ENCODE measurements around the gene RUNDC3A. TPM values are rescaled to one million over a fixed set of nuclear protein-coding genes. Genes with fewer than 3 reads are reported as not detected.
A peak's percentile ranks its signal among the peaks of the same experiment; 100 is the strongest.
"Not testable (repeated sequence)": the region's sequence is repeated elsewhere in the genome, so short reads cannot be mapped to it uniquely, and the experiment has no call there.

Gene RUNDC3A
- total RNA-seq, 1 donor from 2014 or later: 0.58 TPM

GRCh38 chr17:44326861-44327444, 18.6 kb downstream of the RUNDC3A start:
- Histone ChIP-seq H3F3A (ENCODE audit: low read depth) (peaks cover 34% of the 10 kb centered on the region), H4K20me1 (ENCODE audit: low read depth) (peaks cover 17% of the 10 kb centered on the region), H3K36me3 (no peaks in the 10 kb centered on the region), H3K27me3 (peaks cover 19% of the 10 kb centered on the region), H3K27ac (no peak overlapping the region), H3K9ac (no peak overlapping the region), H3K79me2 (ENCODE audit: low read depth) (peaks cover 23% of the 10 kb centered on the region), H3K4me1 (peaks cover 4% of the 10 kb centered on the region), H3K9me3 (ENCODE audit: low read depth) (no peaks in the 10 kb centered on the region), H3K4me3 (no peak overlapping the region), H2AFZ (replicated peaks) (no peak overlapping the region), H3K4me2 (peak overlapping the region; percentile 41)
- peak overlapping the region; percentile 73 for H3K4me3 Mint-ChIP-seq
- no peak overlapping the region for H3K27ac Mint-ChIP-seq
- peaks cover 4% of the 10 kb centered on the region for H3K27me3 Mint-ChIP-seq (ENCODE audit: insufficient read depth, low read depth)
- TF ChIP-seq EZH2 (IDR thresholded peaks at IDR 0.05): no peak
- no peak for TF ChIP-seq CTCF (IDR thresholded peaks at IDR 0.05)
- TF ChIP-seq EZH2phosphoT487 (IDR thresholded peaks at IDR 0.05): no peak
- H3K36me3 Mint-ChIP-seq: no peaks in the 10 kb centered on the region
- peaks cover 14% of the 10 kb centered on the region for H3K4me1 Mint-ChIP-seq
- H3K9me3 Mint-ChIP-seq: no peaks in the 10 kb centered on the region
- DNase-seq (ENCODE audit: low spot score): peak; percentile 97

DNA sequence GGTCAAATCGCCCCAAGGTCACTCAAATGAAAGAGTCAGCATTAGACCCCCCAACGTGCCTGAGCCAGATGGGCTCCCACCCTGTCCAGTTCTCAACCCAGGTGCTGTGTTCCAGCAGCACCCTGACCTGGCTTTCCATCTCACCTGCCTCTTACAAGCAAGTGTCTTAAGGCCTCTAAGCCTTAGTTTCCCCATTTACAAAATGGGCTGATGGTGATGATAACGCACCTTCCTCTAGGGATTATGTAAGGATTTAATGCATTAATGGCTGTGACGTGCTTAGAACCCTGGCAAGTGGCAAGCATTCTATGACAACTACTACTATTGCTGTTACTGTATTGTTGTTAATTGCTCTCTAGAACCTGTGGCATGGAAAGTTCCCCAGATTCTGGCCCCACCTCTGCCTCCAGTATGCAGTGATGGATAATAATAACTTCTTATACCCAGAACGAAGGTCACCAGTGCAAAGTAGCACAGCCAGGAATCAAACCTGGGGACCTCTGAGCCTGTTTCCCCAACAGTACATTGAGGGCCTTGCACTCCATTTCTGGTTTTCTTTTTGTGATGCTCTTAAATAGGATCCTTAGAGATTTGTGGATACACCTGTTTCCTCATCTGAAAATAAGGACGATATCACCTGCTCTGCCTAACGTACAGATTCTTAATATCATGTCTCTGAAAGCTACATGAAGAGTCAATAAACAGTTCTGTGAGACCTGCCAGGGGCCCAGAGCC, 19.5 kb downstream of the RUNDC3A start:
- no peak overlapping the region for H3K4me3 ChIP-seq
- no peaks in the 10 kb centered on the region for H3K9me3 ChIP-seq (ENCODE audit: low read depth)
- no peaks in the 10 kb centered on the region for H3K36me3 ChIP-seq
- H3K9me3 Mint-ChIP-seq: no peaks in the 10 kb centered on the region
- H3K27ac ChIP-seq: no peak overlapping the region
- H3K4me2 ChIP-seq: no peak overlapping the region
- peaks cover 4% of the 10 kb centered on the region for H3K4me1 ChIP-seq
- H3K36me3 Mint-ChIP-seq: no peaks in the 10 kb centered on the region
- no peak for DNase-seq (ENCODE audit: low spot score)
- no peak overlapping the region for H3K9ac ChIP-seq
- peaks cover 19% of the 10 kb centered on the region for H3K27me3 ChIP-seq
- H3K27me3 Mint-ChIP-seq (ENCODE audit: insufficient read depth, low read depth): peaks cover 4% of the 10 kb centered on the region
- H3K4me3 Mint-ChIP-seq: peak overlapping the region; percentile 58
- no peak for TF ChIP-seq CTCF (IDR thresholded peaks at IDR 0.05)
- TF ChIP-seq EZH2phosphoT487 (IDR thresholded peaks at IDR 0.05): no peak
- TF ChIP-seq EZH2 (IDR thresholded peaks at IDR 0.05): no peak
- H3K27ac Mint-ChIP-seq: no peak overlapping the region
- peaks cover 14% of the 10 kb centered on the region for H3K4me1 Mint-ChIP-seq
- H2AFZ ChIP-seq (replicated peaks): no peak overlapping the region
- H3K79me2 ChIP-seq (ENCODE audit: low read depth): peaks cover 16% of the 10 kb centered on the region
- peaks cover 34% of the 10 kb centered on the region for H3F3A ChIP-seq (ENCODE audit: low read depth)
- H4K20me1 ChIP-seq (ENCODE audit: low read depth): peaks cover 14% of the 10 kb centered on the region

DNA sequence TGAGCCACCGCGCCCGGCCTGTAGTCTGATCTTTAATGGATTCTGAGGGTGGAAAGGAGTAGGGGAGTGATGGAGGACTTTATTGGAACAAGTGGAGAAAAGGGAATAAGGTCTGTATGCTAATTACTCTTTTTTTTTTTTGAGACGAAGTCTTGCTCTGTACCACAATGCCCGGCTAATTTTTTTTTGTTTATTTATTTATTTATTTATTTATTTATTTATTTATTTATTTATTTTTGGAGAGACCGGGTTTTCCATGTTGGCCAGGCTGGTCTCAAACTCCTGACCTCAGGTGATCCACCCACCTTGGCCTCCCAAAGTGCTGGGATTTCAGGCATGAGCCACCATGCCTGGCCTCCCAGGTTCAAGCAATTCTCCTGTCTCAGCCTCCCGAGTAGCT, 21.1 kb downstream of the RUNDC3A start:
- H3K9me3 Mint-ChIP-seq; H3K27me3 Mint-ChIP-seq (ENCODE audit: insufficient read depth, low read depth): not testable (repeated sequence)

GRCh38 chr17:44330263-44330662, 21.9 kb downstream of the RUNDC3A start:
- not testable (repeated sequence) for H3K9me3 ChIP-seq (ENCODE audit: low read depth); H3K9ac ChIP-seq; H2AFZ ChIP-seq (replicated peaks); DNase-seq (ENCODE audit: low spot score); H4K20me1 ChIP-seq (ENCODE audit: low read depth); H3K4me3 ChIP-seq; H3K27me3 Mint-ChIP-seq (ENCODE audit: insufficient read depth, low read depth); H3K36me3 ChIP-seq; H3K4me1 ChIP-seq; H3K36me3 Mint-ChIP-seq; H3K4me3 Mint-ChIP-seq; H3K27ac ChIP-seq; H3K79me2 ChIP-seq (ENCODE audit: low read depth); H3K4me1 Mint-ChIP-seq; H3K27ac Mint-ChIP-seq; H3K4me2 ChIP-seq; H3K9me3 Mint-ChIP-seq
- peaks cover 13% of the 10 kb centered on the region for H3K27me3 ChIP-seq
- H3F3A ChIP-seq (ENCODE audit: low read depth): peaks cover 29% of the 10 kb centered on the region

More for the DNA sequence above, 21.1 kb downstream of the RUNDC3A start:
- peaks cover 34% of the 10 kb centered on the region for H3F3A ChIP-seq (ENCODE audit: low read depth)
- peaks cover 19% of the 10 kb centered on the region for H3K27me3 ChIP-seq
- not testable (repeated sequence) for H3K36me3 Mint-ChIP-seq; H3K9me3 ChIP-seq (ENCODE audit: low read depth); H3K79me2 ChIP-seq (ENCODE audit: low read depth); H4K20me1 ChIP-seq (ENCODE audit: low read depth); H3K4me3 ChIP-seq; H3K27ac ChIP-seq; H3K4me1 Mint-ChIP-seq; H3K36me3 ChIP-seq; H3K4me1 ChIP-seq; H3K4me3 Mint-ChIP-seq; H2AFZ ChIP-seq (replicated peaks); H3K4me2 ChIP-seq; H3K9ac ChIP-seq; DNase-seq (ENCODE audit: low spot score); H3K27ac Mint-ChIP-seq
